HCT116 (cell line): Measurements from ENCODE around the gene DOCK1.

Source experiments
- ELF1 ChIP-seq: IDR thresholded peaks from 2 replicates; pipeline ENCODE4 v1.6.1; 2012; ENCODE audit warnings: low read depth, borderline replicate concordance
- EZH2 ChIP-seq: fragments of 200-600 bp; sonication (generic); IDR thresholded peaks from 2 replicates; pipeline ENCODE4 v1.6.1; 2017; ENCODE audit warnings: antibody characterized with exemption, mixed run types
- JUND ChIP-seq: IDR thresholded peaks from 2 replicates; pipeline ENCODE4 v1.6.1; 2012
- POLR2A ChIP-seq: IDR thresholded peaks from 2 replicates; pipeline ENCODE4 v1.7.0; 2011; ENCODE audit warnings: borderline replicate concordance; ENCODE audit not compliant: insufficient read depth, insufficient read length; ENCODE audit errors: extremely low read depth
- POLR2AphosphoS5 ChIP-seq: IDR thresholded peaks from 2 replicates; pipeline ENCODE4 v1.6.1; 2011; ENCODE audit warnings: mild to moderate bottlenecking, low read depth, low read length, moderate library complexity
- RAD21 ChIP-seq: IDR thresholded peaks from 2 replicates; pipeline ENCODE4 v1.6.1; 2012; ENCODE audit warnings: low read depth, mild to moderate bottlenecking
- REST ChIP-seq: IDR thresholded peaks from 2 replicates; pipeline ENCODE4 v1.6.1; 2012; ENCODE audit warnings: low read depth
- SIN3A ChIP-seq: IDR thresholded peaks from 2 replicates; pipeline ENCODE4 v1.6.1; 2012; ENCODE audit warnings: low read depth
- SP1 ChIP-seq: IDR thresholded peaks from 2 replicates; pipeline ENCODE4 v1.6.1; 2012; ENCODE audit warnings: low read depth
- YY1 ChIP-seq: IDR thresholded peaks from 2 replicates; pipeline ENCODE4 v1.6.1; 2011; ENCODE audit warnings: low read length, low read depth, moderate library complexity, mild to moderate bottlenecking; ENCODE audit not compliant: insufficient replicate concordance; ENCODE audit errors: extremely low read depth
- ZFX ChIP-seq: fragments of 450-650 bp; IDR thresholded peaks from 2 replicates; pipeline ENCODE4 v1.6.1; 2017
- TF ChIP-seq, protein P1 (sequence below), 3 experiments: fragments of 200-600 bp in 1 of 3; sonication (generic) in 1 of 3; IDR thresholded peaks in 2 of 3; conservative IDR thresholded peaks in 1 of 3; 2 replicates each; pipeline ENCODE4 v1.5.1; 2012 to 2017; ENCODE audit warnings: low read depth in 2 of 3, low read length in 2 of 3, antibody characterized with exemption in 1 of 3, borderline replicate concordance in 1 of 3, control low read depth in 1 of 3, mild to moderate bottlenecking in 1 of 3, mixed read lengths in 1 of 3, mixed run types in 1 of 3, moderate library complexity in 1 of 3; ENCODE audit not compliant: insufficient read depth in 1 of 3
- TF ChIP-seq, protein P2 (sequence below): IDR thresholded peaks from 2 replicates; pipeline ENCODE4 v1.6.1; 2011; ENCODE audit warnings: mild to moderate bottlenecking, low read length, moderate library complexity; ENCODE audit not compliant: insufficient replicate concordance; ENCODE audit errors: extremely low read depth
- TF ChIP-seq, protein P3 (sequence below): IDR thresholded peaks from 2 replicates; pipeline ENCODE4 v1.6.1; 2012

DNA sequence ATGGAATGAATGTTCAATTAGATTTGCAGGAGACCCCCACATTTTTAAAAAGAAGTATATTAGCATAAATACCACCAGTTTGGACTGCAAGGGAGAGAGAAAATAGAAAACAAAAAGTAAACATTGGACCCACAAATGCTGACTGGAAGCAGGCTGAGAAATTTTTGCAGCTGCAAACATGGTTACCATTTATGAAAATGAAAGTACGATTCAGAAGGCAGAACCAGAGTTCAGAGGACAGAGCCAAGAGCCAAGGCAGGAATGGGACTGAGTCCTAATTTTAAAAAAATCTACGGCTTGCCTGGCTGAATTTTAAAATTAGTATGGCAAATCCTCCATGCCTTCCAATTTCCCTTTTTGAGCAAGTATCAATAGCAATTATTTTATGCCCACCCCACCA, 569.3 kb downstream of the DOCK1 start:
- TF ChIP-seq, protein P1, sequence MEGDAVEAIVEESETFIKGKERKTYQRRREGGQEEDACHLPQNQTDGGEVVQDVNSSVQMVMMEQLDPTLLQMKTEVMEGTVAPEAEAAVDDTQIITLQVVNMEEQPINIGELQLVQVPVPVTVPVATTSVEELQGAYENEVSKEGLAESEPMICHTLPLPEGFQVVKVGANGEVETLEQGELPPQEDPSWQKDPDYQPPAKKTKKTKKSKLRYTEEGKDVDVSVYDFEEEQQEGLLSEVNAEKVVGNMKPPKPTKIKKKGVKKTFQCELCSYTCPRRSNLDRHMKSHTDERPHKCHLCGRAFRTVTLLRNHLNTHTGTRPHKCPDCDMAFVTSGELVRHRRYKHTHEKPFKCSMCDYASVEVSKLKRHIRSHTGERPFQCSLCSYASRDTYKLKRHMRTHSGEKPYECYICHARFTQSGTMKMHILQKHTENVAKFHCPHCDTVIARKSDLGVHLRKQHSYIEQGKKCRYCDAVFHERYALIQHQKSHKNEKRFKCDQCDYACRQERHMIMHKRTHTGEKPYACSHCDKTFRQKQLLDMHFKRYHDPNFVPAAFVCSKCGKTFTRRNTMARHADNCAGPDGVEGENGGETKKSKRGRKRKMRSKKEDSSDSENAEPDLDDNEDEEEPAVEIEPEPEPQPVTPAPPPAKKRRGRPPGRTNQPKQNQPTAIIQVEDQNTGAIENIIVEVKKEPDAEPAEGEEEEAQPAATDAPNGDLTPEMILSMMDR (IDR thresholded peaks at IDR 0.05 in 2 of 3, conservative IDR thresholded peaks at IDR 0.05 in 1 of 3; ENCODE audit: borderline replicate concordance in 1 of 3, insufficient read depth in 1 of 3, low read depth in 2 of 3, low read length in 2 of 3), result no peak
- no peak for TF ChIP-seq REST
- TF ChIP-seq, protein P2, sequence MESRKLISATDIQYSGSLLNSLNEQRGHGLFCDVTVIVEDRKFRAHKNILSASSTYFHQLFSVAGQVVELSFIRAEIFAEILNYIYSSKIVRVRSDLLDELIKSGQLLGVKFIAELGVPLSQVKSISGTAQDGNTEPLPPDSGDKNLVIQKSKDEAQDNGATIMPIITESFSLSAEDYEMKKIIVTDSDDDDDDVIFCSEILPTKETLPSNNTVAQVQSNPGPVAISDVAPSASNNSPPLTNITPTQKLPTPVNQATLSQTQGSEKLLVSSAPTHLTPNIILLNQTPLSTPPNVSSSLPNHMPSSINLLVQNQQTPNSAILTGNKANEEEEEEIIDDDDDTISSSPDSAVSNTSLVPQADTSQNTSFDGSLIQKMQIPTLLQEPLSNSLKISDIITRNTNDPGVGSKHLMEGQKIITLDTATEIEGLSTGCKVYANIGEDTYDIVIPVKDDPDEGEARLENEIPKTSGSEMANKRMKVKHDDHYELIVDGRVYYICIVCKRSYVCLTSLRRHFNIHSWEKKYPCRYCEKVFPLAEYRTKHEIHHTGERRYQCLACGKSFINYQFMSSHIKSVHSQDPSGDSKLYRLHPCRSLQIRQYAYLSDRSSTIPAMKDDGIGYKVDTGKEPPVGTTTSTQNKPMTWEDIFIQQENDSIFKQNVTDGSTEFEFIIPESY, result no peak
- no peak for TF ChIP-seq POLR2AphosphoS5
- no peak for TF ChIP-seq JUND
- TF ChIP-seq, protein P3, sequence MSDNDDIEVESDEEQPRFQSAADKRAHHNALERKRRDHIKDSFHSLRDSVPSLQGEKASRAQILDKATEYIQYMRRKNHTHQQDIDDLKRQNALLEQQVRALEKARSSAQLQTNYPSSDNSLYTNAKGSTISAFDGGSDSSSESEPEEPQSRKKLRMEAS, result no peak
- no peak for TF ChIP-seq EZH2
- no peak for TF ChIP-seq ZFX
- no peak for TF ChIP-seq RAD21
- no peak for TF ChIP-seq ELF1
- no peak for TF ChIP-seq SIN3A
- TF ChIP-seq POLR2A, result no peak
- TF ChIP-seq SP1, result no peak
- TF ChIP-seq YY1, result no peak
